Small intestine (tissue), 7 donors: ENCODE measurements around the gene CIITA. TPM values are rescaled to one million over a fixed set of nuclear protein-coding genes. Genes with fewer than 3 reads are reported as not detected.

Source experiments
- DNase-seq, 2 donors: peaks; one replicate each; pipeline versions ENCODE4 v3.0.0 to v3.0.0-alpha.2; 2013
- FAIRE-seq: peaks from 2 replicates; lab custom pipeline; 2012; peaks lifted over from hg19 to GRCh38; lab: Jason Lieb, UNC
- H3K27ac ChIP-seq, 3 donors: one replicate each; pipeline ENCODE4 v1.5.1; 2013; ENCODE audit warnings: low read length in 2 of 3, mild to moderate bottlenecking in 2 of 3, control low read depth in 1 of 3, inconsistent platforms in 1 of 3, low read depth in 1 of 3, moderate library complexity in 1 of 3
- H3K27me3 ChIP-seq, 3 donors: one replicate each; pipeline ENCODE4 v1.6.1; 2013; ENCODE audit warnings: low read length in 3 of 3, inconsistent platforms in 1 of 3; ENCODE audit not compliant: control insufficient read depth in 3 of 3, insufficient read depth in 3 of 3
- H3K36me3 ChIP-seq, 3 donors: one replicate each; pipeline ENCODE4 v1.6.1; 2013; ENCODE audit warnings: low read length in 3 of 3, inconsistent platforms in 1 of 3, low read depth in 1 of 3, mild to moderate bottlenecking in 1 of 3, moderate library complexity in 1 of 3; ENCODE audit not compliant: control insufficient read depth in 3 of 3, insufficient read depth in 2 of 3
- H3K4me1 ChIP-seq, 3 donors: one replicate each; pipeline ENCODE4 v1.6.1; 2013; ENCODE audit warnings: low read length in 2 of 3, inconsistent platforms in 1 of 3, low read depth in 1 of 3, mild to moderate bottlenecking in 1 of 3, moderate library complexity in 1 of 3; ENCODE audit not compliant: control insufficient read depth in 3 of 3, insufficient read depth in 2 of 3
- H3K4me3 ChIP-seq, 3 donors: one replicate each; pipeline ENCODE4 v1.5.1; 2013; ENCODE audit warnings: low read length in 3 of 3, control low read depth in 1 of 3, inconsistent platforms in 1 of 3, low read depth in 1 of 3, mild to moderate bottlenecking in 1 of 3, moderate library complexity in 1 of 3
- H3K9me3 ChIP-seq, 2 donors: one replicate each; pipeline ENCODE4 v1.6.1; 2013; ENCODE audit warnings: low read depth in 1 of 2, low read length in 1 of 2; ENCODE audit not compliant: control insufficient read depth in 2 of 2, insufficient read depth in 1 of 2
- WGBS, 3 donors: extraction: QIAGEN DNeasy Blood & Tissue Kit; methylation state at CpG; one replicate each; pipeline ENCODE4 v1.1.7; 2013; 5-methylcytosine and 5-hydroxymethylcytosine counted together
- polyA plus RNA-seq, 4 donors: library from polyadenylated mRNA; stranded (reverse) in 3 of 4; unstranded in 1 of 4; fragments of 200-250 nt in 3 of 4; fragments of 120-200 nt in 1 of 4; gene quantifications; one replicate each; pipeline versions ENCODE4 v1.2.1 to v1.2.3, GENCODE V29; 2013
- donor health status: healthy with polysubstance abuse.
- donor health status: control.
- donor health status: control.
- donor health status: Bipolar disorder and iron deficiency.
- donor health status: healthy.

Gene CIITA
- polyA plus RNA-seq, 4 donors, result 8.1 to 11.7 (median 10.4) TPM

DNA sequence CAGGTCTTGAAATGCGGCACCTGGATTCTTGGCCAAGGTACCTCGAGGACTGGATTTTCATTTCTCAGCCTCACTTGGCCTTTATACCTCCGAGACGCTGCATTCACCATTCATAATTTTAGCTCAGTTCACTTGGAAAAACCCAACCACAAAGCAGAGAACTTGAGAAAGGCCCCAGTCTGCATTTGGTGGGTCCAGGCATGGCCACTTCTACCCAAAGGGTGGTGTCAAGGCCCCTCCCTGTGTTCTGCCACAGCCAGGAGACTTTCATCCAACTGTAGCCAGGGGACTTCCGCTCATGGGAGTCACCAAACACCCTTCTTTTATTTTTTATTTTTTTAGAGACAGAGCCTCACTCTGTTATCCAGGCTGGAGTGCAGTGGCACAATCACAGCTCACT lies 43.7 kb upstream of the CIITA start:
- no peaks in the 10 kb centered on the region for H3K9me3 ChIP-seq
- H3K4me1 ChIP-seq, result no peaks in the 10 kb centered on the region
- FAIRE-seq, result no peak
- H3K4me3 ChIP-seq, result no peak overlapping the region
- 89 to 94% (median 91%) methylated on average over 5 of the region's 5 CpGs for WGBS, 3 donors
- no peak overlapping the region for H3K27ac ChIP-seq
- no peak for DNase-seq
- H3K36me3 ChIP-seq, result no peaks in the 10 kb centered on the region
- H3K27me3 ChIP-seq, result no peaks in the 10 kb centered on the region

GRCh38 chr16:10834130-10834529 lies 42.9 kb upstream of the CIITA start:
- peak overlapping the region in 1 of 3 donors; percentile 57 for H3K27ac ChIP-seq

GRCh38 chr16:10834766-10835165 lies 42.2 kb upstream of the CIITA start:
- no peak overlapping the region for H3K4me3 ChIP-seq
- no peaks in the 10 kb centered on the region for H3K9me3 ChIP-seq
- no peaks in the 10 kb centered on the region for H3K36me3 ChIP-seq
- H3K4me1 ChIP-seq, result no peaks in the 10 kb centered on the region
- no peak for DNase-seq
- peak overlapping the region in 1 of 3 donors; percentile 57 for H3K27ac ChIP-seq
- 80 to 100% (median 88%) methylated on average over 1 of the region's 1 CpG for WGBS, 3 donors
- FAIRE-seq, result no peak
- no peaks in the 10 kb centered on the region for H3K27me3 ChIP-seq

More at GRCh38 chr16:10834130-10834529, 42.9 kb upstream of the CIITA start:
- Histone ChIP-seq H3K4me3 (no peak overlapping the region), H3K9me3 (no peaks in the 10 kb centered on the region), H3K36me3 (no peaks in the 10 kb centered on the region), H3K27me3 (no peaks in the 10 kb centered on the region), H3K4me1 (no peaks in the 10 kb centered on the region)
- 29 to 64% (median 40%) methylated on average over 10 of the region's 10 CpGs for WGBS, 3 donors
- no peak for FAIRE-seq
- DNase-seq, result peak in 1 of 2 donors; percentile 93

GRCh38 chr16:10835281-10835931 lies 41.6 kb upstream of the CIITA start:
- DNase-seq (no peak), FAIRE-seq (no peak)
- Histone ChIP-seq H3K36me3 (no peaks in the 10 kb centered on the region), H3K4me1 (no peaks in the 10 kb centered on the region), H3K27ac (no peak overlapping the region), H3K4me3 (no peak overlapping the region), H3K27me3 (peaks cover 0 to under 1% (median 0%) of the 10 kb centered on the region in 3 donors), H3K9me3 (no peaks in the 10 kb centered on the region)
- 76 to 90% (median 82%) methylated on average over 7 of the region's 7 CpGs for WGBS, 3 donors

GRCh38 chr16:10836174-10836853 lies 40.7 kb upstream of the CIITA start:
- Histone ChIP-seq H3K27me3 (peaks cover 0 to 4% (median 0%) of the 10 kb centered on the region in 3 donors), H3K36me3 (no peaks in the 10 kb centered on the region), H3K27ac (no peak overlapping the region), H3K9me3 (no peaks in the 10 kb centered on the region), H3K4me1 (no peaks in the 10 kb centered on the region), H3K4me3 (no peak overlapping the region)
- DNase-seq (no peak), FAIRE-seq (no peak)
- WGBS, 3 donors, result 86 to 89% (median 88%) methylated on average over 1 of the region's 1 CpG

GRCh38 chr16:10838621-10839278 lies 38.3 kb upstream of the CIITA start:
- H3K27me3 ChIP-seq, result peaks cover 0 to 4% (median 0%) of the 10 kb centered on the region in 3 donors
- WGBS, 3 donors, result 85 to 86% (median 85%) methylated on average over 10 of the region's 10 CpGs
- H3K27ac ChIP-seq, result no peak overlapping the region
- FAIRE-seq (no peak), DNase-seq (no peak)
- no peaks in the 10 kb centered on the region for H3K4me1 ChIP-seq
- no peak overlapping the region for H3K4me3 ChIP-seq
- no peaks in the 10 kb centered on the region for H3K36me3 ChIP-seq
- H3K9me3 ChIP-seq, result no peaks in the 10 kb centered on the region

DNA sequence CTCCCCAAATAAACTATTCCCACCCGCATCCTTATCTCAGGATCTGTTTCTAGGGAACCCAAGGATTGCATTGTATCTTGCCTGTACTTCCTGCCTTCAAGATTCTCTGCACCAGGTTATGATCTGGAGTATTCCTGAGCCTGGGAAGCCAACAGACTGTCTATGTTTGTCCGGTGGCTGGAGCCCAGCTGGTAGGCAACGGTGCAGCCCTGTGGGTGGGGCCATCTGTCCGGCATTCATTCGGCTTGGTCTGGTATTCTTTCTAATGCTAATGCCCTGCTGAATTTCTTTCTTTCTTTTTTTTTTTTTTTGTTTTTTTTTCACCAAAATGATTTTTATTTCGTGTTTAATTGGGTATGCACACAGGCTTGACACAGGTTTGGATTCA lies 37.7 kb upstream of the CIITA start:
- no peak for DNase-seq
- Histone ChIP-seq H3K36me3 (no peaks in the 10 kb centered on the region), H3K27me3 (peaks cover 0 to 4% (median 0%) of the 10 kb centered on the region in 3 donors), H3K9me3 (no peaks in the 10 kb centered on the region), H3K4me3 (no peak overlapping the region), H3K4me1 (no peaks in the 10 kb centered on the region), H3K27ac (no peak overlapping the region)
- FAIRE-seq, result no peak
- 53 to 60% (median 56%) methylated on average over 6 of the region's 6 CpGs for WGBS, 3 donors

- Histone ChIP-seq H3K27ac (no peak overlapping the region), H3K9me3 (no peaks in the 10 kb centered on the region), H3K36me3 (no peaks in the 10 kb centered on the region), H3K4me3 (no peak overlapping the region), H3K27me3 (peaks cover 0 to 4% (median 0%) of the 10 kb centered on the region in 3 donors), H3K4me1 (no peaks in the 10 kb centered on the region)
- WGBS, 3 donors, result 81 to 88% (median 85%) methylated on average over 16 of the region's 16 CpGs
- no peak for DNase-seq
- no peak for FAIRE-seq
Observed at GRCh38 chr16:10840703-10841102, 36.3 kb upstream of the CIITA start.
